Measurements from ENCODE around the gene KRTAP2-2.

GRCh38 chr17:41054025-41054424 lies 1.0 kb downstream of the KRTAP2-2 start:
- no peak for TF ChIP-seq POLR2AphosphoS5 (IDR thresholded peaks at IDR 0.05)
- no peak for TF ChIP-seq CTCF (IDR thresholded peaks at IDR 0.05)
- TF ChIP-seq POLR2A (IDR thresholded peaks at IDR 0.05), result no peak
- no peak for TF ChIP-seq EP300 (IDR thresholded peaks at IDR 0.05)

Data from sigmoid colon (tissue), 4 donors.